GM18868 (cell line): ENCODE results near the gene TIRAP.

Experiments
- ATAC-seq: cut with Tn5 transposase; IDR thresholded peaks from one replicate; pipeline ENCODE4 v1.9.1; 2021; ENCODE audit warnings: mild to moderate bottlenecking, moderate library complexity; ENCODE audit not compliant: unreplicated experiment

Gene TIRAP

GRCh38 chr11:126339863-126340434 lies 57.1 kb downstream of the TIRAP start:
- no peak for ATAC-seq

- no peak for ATAC-seq
These were observed 58.2 kb downstream of the TIRAP start for GRCh38 chr11:126340960-126341606.

- no peak for ATAC-seq
These were observed 58.9 kb downstream of the TIRAP start for GRCh38 chr11:126341760-126342161.

- ATAC-seq = no peak
These were observed 60.2 kb downstream of the TIRAP start for GRCh38 chr11:126343051-126343450.
